Activated T-cell treated with anti-CD3 and anti-CD28 coated beads for 4 hours (primary cell): ENCODE measurements around the gene AFAP1.

ENCODE experiments used
- DNase-seq: peaks from one replicate; pipeline ENCODE4 v3.0.0-alpha.2; 2020

AFAP1 gene

GRCh38 chr4:7710576-7711306, 228.9 kb downstream of the AFAP1 start:
- DNase-seq: no peak

- DNase-seq: no peak
Observed at GRCh38 chr4:7710126-7710525, 229.5 kb downstream of the AFAP1 start.

GRCh38 chr4:7709431-7709830, 230.2 kb downstream of the AFAP1 start:
- DNase-seq: no peak

GRCh38 chr4:7708981-7709380, 230.7 kb downstream of the AFAP1 start:
- DNase-seq: no peak
